ENCODE results near the gene SERPINA4. TPM values are rescaled to one million over a fixed set of nuclear protein-coding genes. Genes with fewer than 3 reads are reported as not detected.

Gene SERPINA4, protein sequence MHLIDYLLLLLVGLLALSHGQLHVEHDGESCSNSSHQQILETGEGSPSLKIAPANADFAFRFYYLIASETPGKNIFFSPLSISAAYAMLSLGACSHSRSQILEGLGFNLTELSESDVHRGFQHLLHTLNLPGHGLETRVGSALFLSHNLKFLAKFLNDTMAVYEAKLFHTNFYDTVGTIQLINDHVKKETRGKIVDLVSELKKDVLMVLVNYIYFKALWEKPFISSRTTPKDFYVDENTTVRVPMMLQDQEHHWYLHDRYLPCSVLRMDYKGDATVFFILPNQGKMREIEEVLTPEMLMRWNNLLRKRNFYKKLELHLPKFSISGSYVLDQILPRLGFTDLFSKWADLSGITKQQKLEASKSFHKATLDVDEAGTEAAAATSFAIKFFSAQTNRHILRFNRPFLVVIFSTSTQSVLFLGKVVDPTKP
- not detected in 2 replicates for total RNA-seq (2014; rRNA removed; shearing (Covaris generic); ENCODE audit: low replicate concordance)

DNA sequence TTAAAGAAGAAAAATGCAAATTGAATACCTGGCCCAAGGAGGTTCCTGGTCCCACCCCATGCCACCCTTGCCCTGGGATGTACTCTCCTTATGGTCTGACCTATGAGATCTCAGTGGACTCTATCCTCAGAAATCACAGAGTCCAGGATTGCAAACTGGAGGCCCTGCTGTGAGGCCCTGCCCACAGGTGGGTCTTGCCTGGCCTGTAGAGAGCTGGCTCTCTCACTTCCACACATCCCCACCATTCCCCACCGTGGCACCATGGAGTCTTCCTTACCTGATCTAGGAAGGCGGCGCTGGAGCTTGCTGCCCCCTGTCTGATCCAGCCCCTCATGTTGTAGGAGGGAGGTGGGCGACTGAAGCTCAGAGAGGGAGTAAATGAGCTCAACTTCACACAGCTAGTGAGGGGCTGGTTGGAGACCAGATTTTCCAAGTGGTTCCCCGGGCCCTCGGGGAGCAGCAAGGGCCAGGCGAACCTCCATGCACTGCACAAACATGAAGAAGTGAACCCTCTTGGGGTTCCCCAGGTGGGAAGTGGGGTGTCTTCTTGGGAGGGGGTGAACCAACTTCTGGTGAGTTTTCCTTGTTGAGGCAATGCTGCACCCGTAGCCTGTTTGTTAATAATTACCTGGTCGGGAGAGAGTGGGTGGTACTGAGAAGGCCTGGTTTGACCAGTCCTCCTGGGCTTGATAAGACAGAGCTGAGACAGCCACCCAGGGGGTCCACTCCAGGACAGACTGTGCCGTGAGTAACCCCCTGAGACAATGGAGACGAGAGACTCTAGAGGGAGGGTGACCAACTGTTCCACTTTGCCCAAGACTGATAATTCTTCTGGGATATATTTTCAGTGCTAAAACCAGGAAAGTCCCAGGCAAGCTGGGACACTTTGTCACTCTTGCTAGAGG, at the start of gene SERPINA4:
TSS of gene SERPINA4 (plus strand) at position 692 of the 905 bp plus-strand sequence. CDS start 2,041 bp downstream, outside the sequence.
- Histone ChIP-seq H3K9me3 (no peaks in the 10 kb centered on the region), H3K27me3 (no peaks in the 10 kb centered on the region), H3K4me3 (no peak within 1 kb of the TSS), H3K36me3 (no peaks in the 10 kb centered on the region)
- no peak for DNase-seq

DNA sequence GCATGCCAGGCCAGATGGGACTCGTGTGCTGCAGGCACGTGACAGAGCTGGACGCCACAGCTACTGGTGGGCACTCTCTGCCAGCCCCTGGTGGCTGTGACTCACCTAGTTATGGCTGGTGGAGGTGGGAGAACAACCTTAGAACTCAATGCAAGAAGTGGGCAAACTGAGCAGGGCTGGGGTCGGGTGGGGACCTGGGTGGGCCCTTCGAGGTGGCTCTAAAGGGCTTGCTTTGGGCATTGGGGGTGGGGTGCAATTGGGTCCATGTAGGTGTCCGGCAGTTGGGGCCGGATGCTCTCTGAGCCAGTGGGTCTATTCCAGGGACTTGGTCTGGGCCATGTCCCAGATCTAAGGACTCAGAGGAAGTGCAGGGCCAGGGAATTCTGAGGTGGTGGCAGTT, 46.9 kb upstream of the SERPINA4 start:
- no peak for DNase-seq
- H3K9me3 ChIP-seq, result no peaks in the 10 kb centered on the region
- H3K4me3 ChIP-seq, result no peak overlapping the region

DNA sequence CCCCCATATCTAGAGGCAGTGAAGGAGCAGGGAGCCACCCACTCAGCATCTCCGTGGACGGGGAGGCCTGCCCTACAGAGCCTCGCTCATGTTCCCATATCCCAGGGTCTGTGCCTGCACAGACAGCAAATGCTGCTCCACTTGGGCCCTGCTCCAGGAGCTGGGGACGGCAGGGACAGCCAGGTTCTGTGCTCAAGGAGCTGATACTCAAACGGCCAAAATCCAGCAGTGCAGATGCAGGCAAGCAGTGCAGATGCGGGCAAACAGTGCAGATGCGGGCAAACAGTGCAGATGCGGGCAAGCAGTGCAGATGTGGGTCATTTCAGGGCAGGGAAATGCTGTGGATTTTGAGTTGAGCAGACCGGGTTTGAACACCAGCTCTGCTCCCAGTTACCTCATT, 45.8 kb upstream of the SERPINA4 start:
- Histone ChIP-seq H3K36me3 (no peaks in the 10 kb centered on the region), H3K4me3 (no peak overlapping the region), H3K9me3 (no peaks in the 10 kb centered on the region), H3K27me3 (no peaks in the 10 kb centered on the region)
- no peak for DNase-seq

More for the DNA sequence above, 46.9 kb upstream of the SERPINA4 start:
- Histone ChIP-seq H3K36me3 (no peaks in the 10 kb centered on the region), H3K27me3 (no peaks in the 10 kb centered on the region)

DNA sequence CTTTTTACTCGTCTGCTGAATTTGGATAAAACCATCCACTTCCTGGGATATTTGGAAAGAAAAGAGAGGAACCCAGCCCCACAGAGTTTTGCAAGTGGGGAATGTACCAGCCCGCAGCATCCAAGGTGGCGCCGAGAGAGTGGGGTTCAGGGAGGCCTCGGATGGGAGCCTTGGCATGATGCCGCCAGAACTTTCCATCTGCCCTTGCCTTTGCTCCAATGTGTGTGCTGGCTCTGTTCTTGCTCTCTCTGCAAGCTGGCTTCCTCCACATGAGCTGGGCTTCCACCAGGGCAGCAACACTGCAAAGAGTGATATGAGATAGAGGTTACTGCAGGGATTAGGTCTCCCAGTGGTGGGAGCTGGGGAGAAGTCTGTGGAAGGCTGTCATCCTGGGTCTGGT, 45.4 kb upstream of the SERPINA4 start:
- Histone ChIP-seq H3K36me3 (no peaks in the 10 kb centered on the region), H3K4me3 (no peak overlapping the region), H3K27me3 (no peaks in the 10 kb centered on the region), H3K9me3 (no peaks in the 10 kb centered on the region)
- DNase-seq, result no peak

DNA sequence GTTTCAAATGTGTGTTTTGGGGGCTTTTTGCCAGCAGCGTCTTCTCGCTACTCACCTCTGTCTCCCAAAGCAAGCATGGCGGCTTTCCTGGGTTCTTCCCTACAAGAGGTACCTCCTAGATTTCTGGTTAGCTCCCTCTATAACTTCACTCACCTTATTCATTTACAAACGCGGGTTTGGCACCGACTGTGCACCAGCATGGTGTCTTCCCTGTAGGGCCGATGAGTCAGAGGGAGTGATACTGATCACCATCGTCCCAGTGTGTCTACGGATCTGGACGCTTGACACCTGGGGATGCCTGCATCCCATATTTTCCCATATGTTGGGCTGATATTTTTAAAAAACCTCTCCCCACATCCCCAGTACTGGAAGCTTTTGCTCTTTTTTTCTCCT, 44.0 kb upstream of the SERPINA4 start:
- no peaks in the 10 kb centered on the region for H3K36me3 ChIP-seq
- no peaks in the 10 kb centered on the region for H3K9me3 ChIP-seq
- H3K27me3 ChIP-seq, result no peaks in the 10 kb centered on the region
- DNase-seq, result no peak
- H3K4me3 ChIP-seq, result no peak overlapping the region

DNA sequence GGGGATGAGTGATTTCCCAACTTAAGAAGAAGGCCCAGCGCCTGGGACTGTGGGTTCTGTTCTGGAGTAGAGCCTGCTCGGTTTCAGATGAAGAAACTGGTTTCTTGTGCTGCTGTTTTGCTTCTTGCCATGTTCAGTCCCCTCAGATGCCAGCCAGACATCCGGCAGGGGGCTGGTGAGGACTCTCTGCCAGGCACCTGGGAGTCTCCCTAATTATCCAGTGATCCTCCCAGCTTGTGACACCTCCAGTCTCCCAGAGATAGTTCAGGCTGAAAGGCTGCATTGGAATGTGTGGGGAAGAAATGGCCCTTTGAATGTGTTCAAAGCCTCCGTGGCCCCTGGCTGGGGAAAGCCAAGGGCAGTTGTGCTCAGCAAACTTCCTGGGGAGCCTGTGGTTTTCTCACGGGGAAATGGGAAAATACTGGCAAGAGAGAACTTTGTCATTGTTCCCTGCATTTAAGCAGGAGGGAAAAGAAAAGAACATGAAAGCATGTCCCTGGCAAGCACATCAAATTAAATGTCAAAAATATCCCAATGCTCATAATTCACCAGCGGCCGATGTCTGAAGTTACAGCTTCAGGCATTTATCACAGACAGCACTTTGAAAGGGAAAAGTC, 43.5 kb upstream of the SERPINA4 start:
- H3K4me3 ChIP-seq, result no peak overlapping the region
- no peaks in the 10 kb centered on the region for H3K36me3 ChIP-seq
- H3K9me3 ChIP-seq, result no peaks in the 10 kb centered on the region
- no peak for DNase-seq
- H3K27me3 ChIP-seq, result no peaks in the 10 kb centered on the region

DNA sequence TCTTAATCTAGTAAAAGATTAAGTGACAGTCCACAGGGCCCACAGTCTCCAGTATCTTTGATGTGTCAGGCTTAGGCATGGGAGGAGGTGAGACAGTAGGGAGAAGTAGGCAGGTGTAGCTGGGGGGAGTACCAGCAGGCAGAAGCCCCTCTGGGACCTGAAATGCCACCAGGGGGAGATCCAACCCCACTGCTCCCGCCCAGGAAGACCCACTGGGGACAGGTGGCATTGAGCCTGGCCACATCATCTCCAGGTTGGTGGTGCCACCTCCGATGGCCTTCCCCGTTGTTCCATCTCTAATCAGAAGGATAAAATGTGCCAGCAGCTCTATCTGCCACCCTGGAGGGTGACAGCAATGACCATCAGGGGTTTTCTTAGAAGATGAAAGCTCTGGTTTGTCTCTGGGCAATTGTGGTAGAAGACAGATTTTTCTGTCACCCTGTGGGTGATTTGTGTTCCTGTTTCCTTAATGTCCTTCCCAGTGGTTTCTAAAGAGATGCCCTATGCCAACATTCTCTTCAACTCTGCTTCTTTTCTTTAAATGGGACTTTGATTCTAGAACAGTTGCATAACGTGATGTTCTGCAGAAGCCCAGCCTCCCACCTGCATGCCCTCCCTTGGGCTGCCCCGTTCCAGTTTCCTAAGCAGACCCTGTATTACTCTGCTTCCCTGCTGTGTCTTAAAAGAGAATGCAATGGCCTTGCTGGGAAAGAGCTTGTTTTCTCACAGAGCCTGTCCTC, 39.7 kb upstream of the SERPINA4 start:
- no peak for DNase-seq
- Histone ChIP-seq H3K36me3 (no peaks in the 10 kb centered on the region), H3K9me3 (no peaks in the 10 kb centered on the region), H3K27me3 (no peaks in the 10 kb centered on the region), H3K4me3 (no peak overlapping the region)

DNA sequence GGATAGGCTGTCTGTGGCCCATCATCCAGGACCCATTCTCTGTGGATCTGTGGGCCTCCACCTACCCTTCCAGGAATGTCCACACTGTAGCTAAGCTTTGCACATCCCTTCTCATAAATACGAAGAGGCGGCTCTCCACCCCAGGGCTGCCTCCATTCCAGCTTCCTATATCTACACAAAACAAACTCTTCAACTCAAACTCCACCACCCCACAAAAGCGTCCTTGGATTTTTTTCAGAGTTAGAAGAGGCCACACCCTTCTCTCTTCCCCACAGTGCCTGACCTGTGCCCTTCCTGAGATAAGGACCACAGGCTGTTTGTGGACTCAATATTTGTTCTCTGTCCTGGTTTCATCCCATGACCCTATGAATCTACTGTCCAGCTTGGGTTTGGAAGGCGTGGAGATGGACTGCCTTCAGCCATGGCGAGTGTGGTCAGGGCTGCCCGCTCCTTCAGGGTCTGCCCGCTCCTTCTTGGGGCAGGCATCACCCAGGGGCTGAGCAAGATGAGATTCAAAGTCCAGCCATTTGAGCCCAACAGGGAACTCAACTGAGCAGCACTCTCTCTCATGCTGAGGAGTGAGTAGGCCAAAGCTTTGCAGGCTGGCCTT, 39.0 kb upstream of the SERPINA4 start:
- no peaks in the 10 kb centered on the region for H3K9me3 ChIP-seq
- H3K27me3 ChIP-seq, result no peaks in the 10 kb centered on the region
- no peak overlapping the region for H3K4me3 ChIP-seq
- no peaks in the 10 kb centered on the region for H3K36me3 ChIP-seq
- DNase-seq, result no peak

DNA sequence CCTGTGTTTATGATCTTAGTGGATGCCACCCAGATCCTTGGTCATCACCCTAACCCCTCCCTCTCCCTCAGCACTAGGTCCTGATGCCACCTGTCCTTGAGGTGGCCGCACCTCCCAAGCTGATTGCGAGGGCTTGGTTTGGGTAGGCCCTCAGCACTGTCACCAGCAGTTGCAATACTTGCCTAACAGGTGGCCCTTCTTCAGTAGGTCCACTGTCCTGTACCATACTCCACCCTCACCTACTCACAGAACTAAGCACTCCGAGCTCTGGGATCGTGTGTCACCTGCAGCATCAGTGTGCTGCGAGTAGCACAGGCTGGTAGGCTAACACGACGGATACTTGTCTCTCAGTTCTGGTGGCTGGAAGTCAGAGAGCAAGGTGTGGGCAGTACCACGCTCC, 38.0 kb upstream of the SERPINA4 start:
- no peaks in the 10 kb centered on the region for H3K9me3 ChIP-seq
- no peak for DNase-seq
- H3K36me3 ChIP-seq, result no peaks in the 10 kb centered on the region
- H3K27me3 ChIP-seq, result no peaks in the 10 kb centered on the region
- no peak overlapping the region for H3K4me3 ChIP-seq

DNA sequence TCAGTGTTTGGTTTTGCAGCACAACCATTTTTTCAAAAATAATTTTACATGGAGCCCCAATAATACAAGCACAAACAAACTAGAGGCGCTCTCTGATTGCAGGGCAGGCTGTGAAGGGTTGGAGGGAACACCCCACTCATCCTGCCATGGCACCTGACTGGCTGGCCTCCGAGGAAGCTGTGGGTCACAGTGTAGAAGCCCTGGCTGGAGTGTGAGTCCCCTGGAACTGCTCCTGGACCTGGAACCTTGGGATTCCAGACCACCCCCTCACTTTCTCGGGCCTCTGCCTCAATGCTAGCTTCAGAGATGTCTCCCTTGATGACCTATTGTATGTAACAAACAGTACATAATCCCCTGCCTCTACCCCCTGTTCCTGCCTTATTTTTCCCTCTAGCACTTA, 37.1 kb upstream of the SERPINA4 start:
- Histone ChIP-seq H3K36me3 (no peaks in the 10 kb centered on the region), H3K9me3 (no peaks in the 10 kb centered on the region), H3K4me3 (no peak overlapping the region), H3K27me3 (no peaks in the 10 kb centered on the region)
- no peak for DNase-seq

DNA sequence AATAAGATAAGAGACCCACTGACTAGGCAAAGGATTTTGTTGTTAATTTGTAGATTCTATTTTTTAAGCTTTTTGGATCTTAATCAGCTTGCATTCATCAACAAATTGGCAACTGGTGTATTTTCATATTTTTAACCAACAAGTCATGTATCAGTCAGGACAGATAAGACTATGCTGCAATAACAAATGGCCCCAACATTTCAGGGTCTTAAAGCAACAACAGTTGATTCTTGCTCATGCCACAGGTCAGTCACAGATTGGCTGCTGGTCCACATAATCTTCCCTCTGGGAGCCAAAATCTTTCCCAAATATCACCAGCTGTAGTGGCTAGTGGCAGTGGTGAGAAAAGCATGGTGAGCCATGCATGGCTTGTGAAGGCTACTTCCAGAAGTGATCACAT, 30.1 kb upstream of the SERPINA4 start:
- no peak for DNase-seq
- Histone ChIP-seq H3K9me3 (no peaks in the 10 kb centered on the region), H3K27me3 (no peaks in the 10 kb centered on the region), H3K36me3 (no peaks in the 10 kb centered on the region), H3K4me3 (no peak overlapping the region)

DNA sequence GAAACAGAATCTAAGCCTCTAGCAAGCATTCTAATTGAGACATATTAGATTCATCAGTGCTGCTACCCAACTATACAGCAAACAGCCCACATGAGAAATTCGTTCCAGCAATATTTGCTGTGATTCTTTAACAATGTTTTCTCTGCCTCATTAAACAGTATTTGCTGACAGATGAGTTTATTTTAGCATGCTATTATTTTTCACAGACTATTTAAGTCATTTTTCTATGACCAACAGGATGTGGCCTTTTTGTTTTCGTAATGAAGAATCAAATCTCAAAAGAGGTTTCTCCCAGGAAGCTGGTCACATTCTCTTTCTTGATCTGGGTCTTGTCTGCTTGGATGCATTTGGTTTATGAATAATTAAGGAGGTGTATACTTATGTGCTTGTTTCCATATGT, 28.8 kb upstream of the SERPINA4 start:
- DNase-seq, result no peak
- Histone ChIP-seq H3K4me3 (no peak overlapping the region), H3K27me3 (no peaks in the 10 kb centered on the region), H3K36me3 (no peaks in the 10 kb centered on the region), H3K9me3 (no peaks in the 10 kb centered on the region)

DNA sequence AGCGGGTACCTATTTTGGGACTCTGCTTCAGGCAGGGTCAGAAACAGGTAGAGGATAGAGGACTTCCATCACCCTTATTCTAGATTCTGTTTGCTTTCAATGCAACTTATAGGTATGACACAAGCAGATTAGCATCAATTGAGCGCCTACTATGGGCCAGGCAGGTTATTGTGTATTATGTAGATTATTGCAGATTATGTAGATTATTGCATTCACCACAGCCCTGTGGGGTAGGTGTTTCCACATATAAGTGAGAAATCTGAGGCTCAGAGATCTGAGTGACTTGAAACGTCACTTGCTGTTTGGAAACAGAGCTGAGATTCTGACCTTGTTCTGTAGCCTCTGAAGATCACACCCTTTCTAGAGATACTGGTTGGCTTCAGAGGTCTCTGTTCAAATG, 25.7 kb upstream of the SERPINA4 start:
- no peaks in the 10 kb centered on the region for H3K27me3 ChIP-seq
- no peaks in the 10 kb centered on the region for H3K36me3 ChIP-seq
- no peak for DNase-seq
- no peak overlapping the region for H3K4me3 ChIP-seq
- no peaks in the 10 kb centered on the region for H3K9me3 ChIP-seq

DNA sequence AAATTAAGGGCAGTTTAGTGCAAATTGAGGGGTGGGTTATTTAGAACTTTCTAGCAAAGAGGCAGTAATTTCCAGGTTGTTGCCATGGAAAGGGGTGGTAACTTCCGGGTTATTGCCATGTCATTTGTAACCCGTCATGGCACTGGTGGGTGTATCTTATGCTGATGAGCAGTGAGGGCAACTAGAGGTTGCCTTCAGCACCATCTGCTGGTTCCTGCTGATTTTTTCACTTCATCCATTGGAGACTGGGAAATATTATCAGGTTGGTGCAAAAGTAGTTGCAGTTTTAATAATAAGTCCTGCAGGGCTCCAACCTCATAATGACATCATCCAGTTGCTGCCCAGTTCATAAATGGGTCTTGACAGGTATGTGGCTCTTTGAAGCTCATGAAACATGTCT, 24.4 kb upstream of the SERPINA4 start:
- peak; percentile 13 for DNase-seq
- Histone ChIP-seq H3K36me3 (no peaks in the 10 kb centered on the region), H3K27me3 (no peaks in the 10 kb centered on the region)

DNA sequence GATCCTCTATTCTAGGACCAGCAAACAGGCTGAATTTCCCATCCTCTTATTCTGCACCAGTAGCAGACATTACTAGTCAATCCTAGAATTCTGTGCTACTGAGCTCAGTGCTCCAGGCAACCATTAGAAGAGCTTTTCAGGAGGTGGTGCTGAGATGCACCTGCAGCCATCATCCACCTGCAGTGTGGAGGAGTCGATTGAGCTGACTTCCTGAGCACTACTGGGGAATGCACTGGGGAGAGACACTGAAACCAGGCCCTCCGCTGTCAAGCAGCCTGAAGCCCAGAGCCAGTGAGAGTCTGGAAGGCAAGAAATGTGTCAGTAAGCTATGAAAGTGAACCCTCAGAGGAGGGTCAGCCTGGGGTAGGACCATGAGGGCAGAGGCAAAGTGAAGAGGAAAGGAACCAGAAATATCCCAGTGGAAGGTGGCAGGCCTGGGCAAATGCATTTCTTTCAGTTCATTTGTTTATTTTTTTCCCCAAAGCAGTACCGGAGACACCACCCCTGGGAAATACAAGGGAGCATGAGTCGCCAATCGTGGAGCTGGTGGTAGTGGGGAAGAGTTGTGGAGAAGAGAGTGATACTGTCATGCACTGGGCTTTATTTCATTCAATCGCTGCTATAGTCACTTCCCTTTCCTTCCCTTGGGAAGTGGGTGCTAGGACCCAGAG, 23.0 kb upstream of the SERPINA4 start:
- Histone ChIP-seq H3K27me3 (no peaks in the 10 kb centered on the region), H3K4me3 (no peak overlapping the region), H3K9me3 (no peaks in the 10 kb centered on the region), H3K36me3 (no peaks in the 10 kb centered on the region)
- DNase-seq, result no peak

More for the DNA sequence above, 24.4 kb upstream of the SERPINA4 start:
- Histone ChIP-seq H3K9me3 (no peaks in the 10 kb centered on the region), H3K4me3 (no peak overlapping the region)

DNA sequence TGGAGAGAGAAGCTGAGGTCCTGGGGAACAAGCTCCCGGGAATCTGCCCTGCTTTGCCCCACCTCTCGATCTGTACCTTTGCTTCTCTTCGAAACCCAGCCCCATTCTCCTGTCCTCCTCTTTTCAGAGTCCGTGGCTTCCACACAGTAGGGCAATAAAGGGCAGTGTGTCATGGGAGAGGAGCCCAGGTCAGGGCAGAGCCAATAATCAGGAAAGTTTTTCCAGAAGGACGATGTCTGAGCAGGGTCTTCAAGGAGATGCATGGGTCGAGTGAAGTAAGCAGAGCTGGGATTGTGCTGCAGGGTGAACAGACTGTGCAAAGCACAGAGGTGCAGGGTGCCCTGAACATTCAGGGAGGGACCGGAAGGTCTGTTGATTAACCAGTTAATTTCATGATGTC, 22.1 kb upstream of the SERPINA4 start:
- Histone ChIP-seq H3K36me3 (no peaks in the 10 kb centered on the region), H3K27me3 (no peaks in the 10 kb centered on the region), H3K4me3 (no peak overlapping the region), H3K9me3 (no peaks in the 10 kb centered on the region)
- no peak for DNase-seq

Measured in MG63 (cell line).